ENCODE measurements around the gene WDR74. TPM values are rescaled to one million over a fixed set of nuclear protein-coding genes. Genes with fewer than 3 reads are reported as not detected.

WDR74 gene
- 228 TPM for polyA plus RNA-seq (2013, experiment 1 of 2)
- polyA plus RNA-seq (2013, experiment 2 of 2), result 286 TPM

GRCh38 chr11:62839050-62839945 is at the start of gene WDR74:
TSS of gene WDR74 (minus strand) at chr11:62839590. CDS start at chr11:62839570, 20 bp downstream.
- peak within 1 kb of the TSS; percentile 94 for H3K9ac ChIP-seq (ENCODE audit: low read depth, low read length)
- 1% methylated on average over 61 of the region's 62 CpGs for WGBS
- peak within 1 kb of the TSS; percentile 96 for H3K27ac ChIP-seq (ENCODE audit: low read depth, low read length)
- peak within 1 kb of the TSS; percentile 90 for H3K4me3 ChIP-seq (ENCODE audit: low read length)
- peaks cover 36% of the 10 kb centered on the region for H3K36me3 ChIP-seq (ENCODE audit: insufficient read depth, low read length)
- no peaks in the 10 kb centered on the region for H3K9me3 ChIP-seq (ENCODE audit: insufficient read depth, low read depth, low read length)
- H3K4me1 ChIP-seq (ENCODE audit: insufficient read depth, low read length), result peaks cover 6% of the 10 kb centered on the region; the same call in 1 of the 2 replicates
- no peaks in the 10 kb centered on the region for H3K27me3 ChIP-seq (ENCODE audit: insufficient read depth, low read length)

GRCh38 chr11:62889126-62889483 is 49.7 kb upstream of the WDR74 start:
- Histone ChIP-seq H3K4me1 (ENCODE audit: insufficient read depth, low read length) (no peaks in the 10 kb centered on the region), H3K9me3 (ENCODE audit: insufficient read depth, low read depth, low read length) (no peaks in the 10 kb centered on the region), H3K4me3 (ENCODE audit: low read length) (no peak overlapping the region), H3K36me3 (ENCODE audit: insufficient read depth, low read length) (peaks cover 58% of the 10 kb centered on the region), H3K27me3 (ENCODE audit: insufficient read depth, low read length) (no peaks in the 10 kb centered on the region), H3K9ac (ENCODE audit: low read depth, low read length) (no peak overlapping the region), H3K27ac (ENCODE audit: low read depth, low read length) (peak overlapping the region; percentile 38; the same call in 1 of the 2 replicates)
- 92% methylated on average over 2 of the region's 2 CpGs for WGBS

DNA sequence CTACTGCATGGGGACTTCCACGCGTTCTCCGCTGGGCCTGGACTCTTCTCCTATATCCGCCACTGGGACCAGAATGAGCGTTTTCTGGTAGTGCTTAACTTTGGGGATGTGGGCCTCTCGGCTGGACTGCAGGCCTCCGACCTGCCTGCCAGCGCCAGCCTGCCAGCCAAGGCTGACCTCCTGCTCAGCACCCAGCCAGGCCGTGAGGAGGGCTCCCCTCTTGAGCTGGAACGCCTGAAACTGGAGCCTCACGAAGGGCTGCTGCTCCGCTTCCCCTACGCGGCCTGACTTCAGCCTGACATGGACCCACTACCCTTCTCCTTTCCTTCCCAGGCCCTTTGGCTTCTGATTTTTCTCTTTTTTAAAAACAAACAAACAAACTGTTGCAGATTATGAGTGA is 49.0 kb upstream of the WDR74 start:
- H3K36me3 ChIP-seq (ENCODE audit: insufficient read depth, low read length), result peaks cover 65% of the 10 kb centered on the region
- no peak overlapping the region for H3K9ac ChIP-seq (ENCODE audit: low read depth, low read length)
- no peaks in the 10 kb centered on the region for H3K9me3 ChIP-seq (ENCODE audit: insufficient read depth, low read depth, low read length)
- WGBS, result 95% methylated on average over 14 of the region's 14 CpGs
- H3K27ac ChIP-seq (ENCODE audit: low read depth, low read length), result no peak overlapping the region; the same call in 1 of the 2 replicates
- H3K4me3 ChIP-seq (ENCODE audit: low read length), result no peak overlapping the region
- peaks cover 5% of the 10 kb centered on the region for H3K4me1 ChIP-seq (ENCODE audit: insufficient read depth, low read length)
- H3K27me3 ChIP-seq (ENCODE audit: insufficient read depth, low read length), result no peaks in the 10 kb centered on the region

- Histone ChIP-seq H3K4me1 (ENCODE audit: insufficient read depth, low read length) (peaks cover 15% of the 10 kb centered on the region), H3K36me3 (ENCODE audit: insufficient read depth, low read length) (peaks cover 83% of the 10 kb centered on the region), H3K9me3 (ENCODE audit: insufficient read depth, low read depth, low read length) (no peaks in the 10 kb centered on the region), H3K4me3 (ENCODE audit: low read length) (no peak overlapping the region), H3K27ac (ENCODE audit: low read depth, low read length) (no peak overlapping the region; the same call in 1 of the 2 replicates), H3K9ac (ENCODE audit: low read depth, low read length) (no peak overlapping the region), H3K27me3 (ENCODE audit: insufficient read depth, low read length) (no peaks in the 10 kb centered on the region)
- 96% methylated on average over 11 of the region's 11 CpGs for WGBS
Measured at GRCh38 chr11:62885137-62885750, 45.9 kb upstream of the WDR74 start.

DNA sequence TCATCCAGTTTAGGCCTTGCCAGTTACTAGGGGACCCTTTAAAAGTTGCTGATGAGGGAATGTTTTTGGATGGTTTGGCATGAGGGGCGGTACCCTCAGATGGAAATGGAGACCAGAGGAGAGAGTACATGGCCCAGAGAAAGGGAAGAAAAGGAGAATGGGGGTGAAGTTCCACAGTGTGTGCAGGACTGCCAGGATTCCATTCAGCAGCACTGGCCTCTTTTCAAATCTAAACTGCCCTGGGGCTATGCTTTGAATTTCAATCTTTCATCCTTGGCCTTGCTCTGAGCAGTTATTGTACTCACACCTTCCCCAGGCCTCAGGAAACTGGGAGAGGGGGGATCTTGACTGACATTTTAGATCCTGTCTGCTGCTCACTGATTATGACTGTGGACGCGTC is 44.3 kb upstream of the WDR74 start:
- peak overlapping the region; percentile 100; the same call in 1 of the 2 replicates for H3K27ac ChIP-seq (ENCODE audit: low read depth, low read length)
- H3K9me3 ChIP-seq (ENCODE audit: insufficient read depth, low read depth, low read length), result no peaks in the 10 kb centered on the region
- 91% methylated on average over 3 of the region's 3 CpGs for WGBS
- peak overlapping the region; percentile 81; the same call in 1 of the 2 replicates for H3K4me3 ChIP-seq (ENCODE audit: low read length)
- H3K27me3 ChIP-seq (ENCODE audit: insufficient read depth, low read length), result no peaks in the 10 kb centered on the region
- H3K9ac ChIP-seq (ENCODE audit: low read depth, low read length), result peak overlapping the region; percentile 97; the same call in 1 of the 2 replicates
- peaks cover 83% of the 10 kb centered on the region for H3K36me3 ChIP-seq (ENCODE audit: insufficient read depth, low read length)
- peaks cover 26% of the 10 kb centered on the region for H3K4me1 ChIP-seq (ENCODE audit: insufficient read depth, low read length)

GRCh38 chr11:62882788-62883501 is 43.6 kb upstream of the WDR74 start:
- Histone ChIP-seq H3K4me3 (ENCODE audit: low read length) (peak overlapping the region; percentile 81), H3K9me3 (ENCODE audit: insufficient read depth, low read depth, low read length) (no peaks in the 10 kb centered on the region), H3K4me1 (ENCODE audit: insufficient read depth, low read length) (peaks cover 26% of the 10 kb centered on the region), H3K27ac (ENCODE audit: low read depth, low read length) (peak overlapping the region; percentile 100), H3K9ac (ENCODE audit: low read depth, low read length) (peak overlapping the region; percentile 97), H3K27me3 (ENCODE audit: insufficient read depth, low read length) (no peaks in the 10 kb centered on the region), H3K36me3 (ENCODE audit: insufficient read depth, low read length) (peaks cover 79% of the 10 kb centered on the region)
- 78% methylated on average over 5 of the region's 5 CpGs for WGBS

DNA sequence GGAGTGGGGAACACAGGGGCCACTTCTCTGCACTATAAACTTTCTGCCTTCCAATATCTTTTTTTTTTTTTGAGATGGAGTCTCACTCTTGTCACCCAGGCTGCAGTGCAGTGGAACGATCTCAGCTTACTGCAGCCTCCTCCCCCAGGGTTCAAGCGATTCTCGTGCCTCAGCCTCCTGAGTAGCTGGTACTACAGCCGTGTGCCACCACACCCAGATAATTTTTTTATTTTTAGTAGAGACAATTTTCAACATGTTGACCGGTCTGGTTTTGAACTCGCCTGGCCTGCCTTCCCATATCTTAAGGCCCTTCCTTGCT is 43.0 kb upstream of the WDR74 start:
- Histone ChIP-seq H3K27ac (ENCODE audit: low read depth, low read length) (peak overlapping the region; percentile 100), H3K27me3 (ENCODE audit: insufficient read depth, low read length) (no peaks in the 10 kb centered on the region), H3K36me3 (ENCODE audit: insufficient read depth, low read length) (peaks cover 79% of the 10 kb centered on the region), H3K4me1 (ENCODE audit: insufficient read depth, low read length) (peaks cover 26% of the 10 kb centered on the region), H3K9ac (ENCODE audit: low read depth, low read length) (peak overlapping the region; percentile 97), H3K4me3 (ENCODE audit: low read length) (peak overlapping the region; percentile 81), H3K9me3 (ENCODE audit: insufficient read depth, low read depth, low read length) (no peaks in the 10 kb centered on the region)
- 61% methylated on average over 6 of the region's 6 CpGs for WGBS

DNA sequence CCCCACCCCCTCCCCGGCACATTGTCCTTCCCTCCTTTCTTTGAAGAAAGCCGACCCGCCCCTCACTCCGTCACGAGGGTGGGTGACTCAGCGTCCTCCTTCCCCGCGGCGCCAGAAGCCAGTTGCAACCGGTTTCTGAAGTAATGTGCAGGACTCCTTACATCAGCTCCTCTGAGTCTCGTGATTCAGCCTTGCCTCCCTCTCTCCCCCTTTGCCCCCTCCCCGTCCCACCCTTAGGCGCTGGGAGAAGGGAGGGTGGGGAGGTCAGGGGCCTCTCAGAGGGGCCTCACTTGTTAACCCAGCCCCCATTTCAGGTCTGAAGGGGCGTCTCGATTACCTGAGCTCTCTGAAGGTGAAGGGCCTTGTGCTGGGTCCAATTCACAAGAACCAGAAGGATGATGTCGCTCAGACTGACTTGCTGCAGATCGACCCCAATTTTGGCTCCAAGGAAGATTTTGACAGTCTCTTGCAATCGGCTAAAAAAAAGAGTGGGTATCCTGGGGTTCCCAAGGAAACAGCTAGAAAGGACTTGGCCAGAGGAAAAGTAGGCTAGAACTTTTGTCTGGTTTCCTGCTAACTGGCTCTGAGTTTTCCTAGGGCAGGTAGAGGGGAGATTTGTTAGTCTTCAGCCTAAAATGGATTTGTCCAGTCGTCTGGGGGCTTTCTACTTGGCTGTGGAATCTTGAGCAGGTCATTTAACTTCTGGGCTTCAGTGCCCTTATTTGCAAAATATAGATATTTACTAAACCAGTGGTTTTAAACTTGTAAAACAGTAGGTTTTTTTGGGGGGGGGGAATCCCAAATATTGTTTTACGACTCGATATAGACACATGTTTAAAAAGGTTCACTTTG is 42.4 kb upstream of the WDR74 start:
- Histone ChIP-seq H3K9ac (ENCODE audit: low read depth, low read length) (peak overlapping the region; percentile 97), H3K4me3 (ENCODE audit: low read length) (peak overlapping the region; percentile 81), H3K27me3 (ENCODE audit: insufficient read depth, low read length) (no peaks in the 10 kb centered on the region), H3K36me3 (ENCODE audit: insufficient read depth, low read length) (peaks cover 79% of the 10 kb centered on the region), H3K27ac (ENCODE audit: low read depth, low read length) (peak overlapping the region; percentile 100), H3K4me1 (ENCODE audit: insufficient read depth, low read length) (peaks cover 26% of the 10 kb centered on the region), H3K9me3 (ENCODE audit: insufficient read depth, low read depth, low read length) (no peaks in the 10 kb centered on the region)
- WGBS, result 7% methylated on average over 18 of the region's 21 CpGs

- under 1% methylated on average over 69 of the region's 69 CpGs for WGBS
- H3K4me3 ChIP-seq (ENCODE audit: low read length), result peak within 1 kb of the TSS; percentile 81
- no peaks in the 10 kb centered on the region for H3K9me3 ChIP-seq (ENCODE audit: insufficient read depth, low read depth, low read length)
- no peaks in the 10 kb centered on the region for H3K27me3 ChIP-seq (ENCODE audit: insufficient read depth, low read length)
- peaks cover 78% of the 10 kb centered on the region for H3K36me3 ChIP-seq (ENCODE audit: insufficient read depth, low read length)
- peaks cover 26% of the 10 kb centered on the region for H3K4me1 ChIP-seq (ENCODE audit: insufficient read depth, low read length)
- peak within 1 kb of the TSS; percentile 97 for H3K9ac ChIP-seq (ENCODE audit: low read depth, low read length)
- peak within 1 kb of the TSS; percentile 100 for H3K27ac ChIP-seq (ENCODE audit: low read depth, low read length)
Measured at GRCh38 chr11:62880803-62881578, 41.6 kb upstream of the WDR74 start, which contains the start of gene SLC3A2. TSS of gene SLC3A2 (plus strand) at chr11:62880896. CDS start at chr11:62881024, 128 bp downstream.
